ENCODE results near the gene EHBP1.

The EHBP1 gene

GRCh38 chr2:62727259-62727867, 21.9 kb downstream of the EHBP1 start:
- no peak for TF ChIP-seq Cebpa-rat (IDR thresholded peaks at IDR 0.05)
- Histone ChIP-seq H3K4me1 (no peaks in the 10 kb centered on the region), H3K27me3 (no peaks in the 10 kb centered on the region), H3K4me3 (no peak overlapping the region), H3K4me2 (no peak overlapping the region), H3K9ac (no peak overlapping the region), H4K20me1 (0 out of 2 replicates have a peak, but pooled peaks cover 10% of the 10 kb centered on the region), H3K36me3 (peaks cover 36% of the 10 kb centered on the region), H3K9me3 (peaks cover 48% of the 10 kb centered on the region), H3K27ac (no peak overlapping the region)

- Histone ChIP-seq H3K36me3 (peaks cover 31% of the 10 kb centered on the region), H3K9me3 (peaks cover 44% of the 10 kb centered on the region), H3K4me3 (no peak overlapping the region), H3K4me2 (no peak overlapping the region), H3K27me3 (no peaks in the 10 kb centered on the region), H4K20me1 (0 out of 2 replicates have a peak, but pooled peaks cover 10% of the 10 kb centered on the region), H3K4me1 (no peaks in the 10 kb centered on the region; the same call in 1 of the 2 replicates), H3K27ac (no peak overlapping the region), H3K9ac (no peak overlapping the region)
- no peak for TF ChIP-seq Cebpa-rat (IDR thresholded peaks at IDR 0.05)
Observed at GRCh38 chr2:62727876-62728566, 22.5 kb downstream of the EHBP1 start.

GRCh38 chr2:62731275-62731674, 25.8 kb downstream of the EHBP1 start:
- Histone ChIP-seq H3K4me3 (no peak overlapping the region), H3K4me2 (no peak overlapping the region), H3K27ac (no peak overlapping the region), H3K36me3 (peaks cover under 1% of the 10 kb centered on the region; the same call in 1 of the 2 replicates), H3K9me3 (peaks cover 28% of the 10 kb centered on the region), H3K27me3 (no peaks in the 10 kb centered on the region), H3K9ac (no peak overlapping the region), H3K4me1 (peaks cover 18% of the 10 kb centered on the region), H4K20me1 (0 out of 2 replicates have a peak, but pooled peaks cover 10% of the 10 kb centered on the region)
- TF ChIP-seq Cebpa-rat (IDR thresholded peaks at IDR 0.05) = no peak

GRCh38 chr2:62732262-62732777, 26.8 kb downstream of the EHBP1 start:
- Histone ChIP-seq H3K9ac (no peak overlapping the region), H3K36me3 (no peaks in the 10 kb centered on the region), H4K20me1 (0 out of 2 replicates have a peak, but pooled peaks cover 8% of the 10 kb centered on the region), H3K27ac (no peak overlapping the region), H3K4me1 (peaks cover 18% of the 10 kb centered on the region), H3K4me3 (no peak overlapping the region), H3K27me3 (no peaks in the 10 kb centered on the region), H3K9me3 (peaks cover 36% of the 10 kb centered on the region), H3K4me2 (no peak overlapping the region)
- no peak for TF ChIP-seq Cebpa-rat (IDR thresholded peaks at IDR 0.05)

GRCh38 chr2:62733546-62733945, 28.0 kb downstream of the EHBP1 start:
- H4K20me1 ChIP-seq = no peaks in the 10 kb centered on the region
- H3K27me3 ChIP-seq = no peaks in the 10 kb centered on the region
- TF ChIP-seq Cebpa-rat (IDR thresholded peaks at IDR 0.05) = no peak
- no peak overlapping the region for H3K4me3 ChIP-seq
- peak overlapping the region; percentile 38; the same call in 1 of the 2 replicates for H3K9ac ChIP-seq
- peaks cover 36% of the 10 kb centered on the region for H3K9me3 ChIP-seq
- peaks cover 22% of the 10 kb centered on the region for H3K4me1 ChIP-seq
- no peaks in the 10 kb centered on the region for H3K36me3 ChIP-seq
- peak overlapping the region; percentile 66 for H3K4me2 ChIP-seq
- H3K27ac ChIP-seq = peak overlapping the region; percentile 71

GRCh38 chr2:62736899-62737559, 31.5 kb downstream of the EHBP1 start:
- no peaks in the 10 kb centered on the region for H3K36me3 ChIP-seq
- no peak overlapping the region for H3K27ac ChIP-seq
- H3K9me3 ChIP-seq = peaks cover 22% of the 10 kb centered on the region
- H4K20me1 ChIP-seq = no peaks in the 10 kb centered on the region
- no peak overlapping the region for H3K4me3 ChIP-seq
- no peak overlapping the region for H3K9ac ChIP-seq
- no peaks in the 10 kb centered on the region for H3K27me3 ChIP-seq
- H3K4me2 ChIP-seq = no peak overlapping the region
- H3K4me1 ChIP-seq = peaks cover 33% of the 10 kb centered on the region
- TF ChIP-seq Cebpa-rat (IDR thresholded peaks at IDR 0.05) = no peak

- TF ChIP-seq Cebpa-rat (IDR thresholded peaks at IDR 0.05) = no peak
- no peaks in the 10 kb centered on the region for H3K36me3 ChIP-seq
- peaks cover 27% of the 10 kb centered on the region for H3K4me1 ChIP-seq
- H3K27me3 ChIP-seq = no peaks in the 10 kb centered on the region
- H3K4me2 ChIP-seq = peak overlapping the region; percentile 17; the same call in 1 of the 2 replicates
- no peak overlapping the region for H3K4me3 ChIP-seq
- H3K9me3 ChIP-seq = peaks cover 16% of the 10 kb centered on the region; the same call in 1 of the 2 replicates
- H4K20me1 ChIP-seq = no peaks in the 10 kb centered on the region
- H3K9ac ChIP-seq = no peak overlapping the region
- no peak overlapping the region for H3K27ac ChIP-seq
Observed at GRCh38 chr2:62738981-62739936, 33.7 kb downstream of the EHBP1 start.

- H3K4me1 ChIP-seq = peaks cover 21% of the 10 kb centered on the region
Observed at GRCh38 chr2:62740221-62740620, 34.7 kb downstream of the EHBP1 start.

GRCh38 chr2:62741127-62741526, 35.6 kb downstream of the EHBP1 start:
- H4K20me1 ChIP-seq = 0 out of 2 replicates have a peak, but pooled peaks cover 8% of the 10 kb centered on the region
- no peak overlapping the region for H3K4me2 ChIP-seq
- no peak overlapping the region for H3K27ac ChIP-seq

More at GRCh38 chr2:62740221-62740620, 34.7 kb downstream of the EHBP1 start:
- H3K27me3 ChIP-seq = no peaks in the 10 kb centered on the region
- no peaks in the 10 kb centered on the region for H4K20me1 ChIP-seq
- H3K9me3 ChIP-seq = peaks cover 12% of the 10 kb centered on the region; the same call in 1 of the 2 replicates
- no peak overlapping the region for H3K4me3 ChIP-seq
- TF ChIP-seq Cebpa-rat (IDR thresholded peaks at IDR 0.05) = no peak
- no peak overlapping the region for H3K9ac ChIP-seq
- no peaks in the 10 kb centered on the region for H3K36me3 ChIP-seq
- H3K4me2 ChIP-seq = no peak overlapping the region
- no peak overlapping the region for H3K27ac ChIP-seq

More at GRCh38 chr2:62741127-62741526, 35.6 kb downstream of the EHBP1 start:
- Histone ChIP-seq H3K4me3 (no peak overlapping the region), H3K36me3 (no peaks in the 10 kb centered on the region), H3K4me1 (peaks cover 21% of the 10 kb centered on the region), H3K9ac (no peak overlapping the region), H3K27me3 (no peaks in the 10 kb centered on the region), H3K9me3 (peaks cover 10% of the 10 kb centered on the region; the same call in 1 of the 2 replicates)
- no peak for TF ChIP-seq Cebpa-rat (IDR thresholded peaks at IDR 0.05)
